HUDEP-2 (cell line): ENCODE data around the gene MYMK.

Experiments
- DNase-seq, 76 experiments: peaks; one replicate each; lab custom pipeline; 2025; ENCODE audit not compliant: unreplicated experiment in 76 of 76; lab: John Stamatoyannopoulos, UW

Gene MYMK

GRCh38 chr9:133489253-133490190 is 35.2 kb downstream of the MYMK start:
- DNase-seq, result no peak

GRCh38 chr9:133488686-133489252 is 36.0 kb downstream of the MYMK start:
- DNase-seq, result no peak

- DNase-seq, result no peak
These were observed 37.4 kb downstream of the MYMK start for GRCh38 chr9:133487331-133487725.

- DNase-seq, result peak in 2 of 76 experiments; percentile 12 to 52
These were observed 39.1 kb downstream of the MYMK start for GRCh38 chr9:133485531-133486260.

- DNase-seq, result no peak
These were observed 39.9 kb downstream of the MYMK start for GRCh38 chr9:133484671-133485437.

GRCh38 chr9:133483611-133484010 is 41.1 kb downstream of the MYMK start:
- no peak for DNase-seq

- DNase-seq, result peak in 63 of 76 experiments; percentile 7 to 75 (median 57)
These were observed 45.7 kb downstream of the MYMK start, which contains the start of gene SLC2A6 for GRCh38 chr9:133478851-133479711. Gene SLC2A6 (minus strand): TSS chr9:133479099. CDS start chr9:133479059, 40 bp downstream.

- no peak for DNase-seq
These were observed 46.5 kb downstream of the MYMK start for GRCh38 chr9:133477992-133478850.

- DNase-seq, result no peak
These were observed 47.3 kb downstream of the MYMK start for GRCh38 chr9:133477461-133477860.

- no peak for DNase-seq
These were observed 47.8 kb downstream of the MYMK start for GRCh38 chr9:133476941-133477340.

GRCh38 chr9:133476036-133476931 is 48.5 kb downstream of the MYMK start:
- peak in 10 of 76 experiments; percentile 3 to 25 (median 10) for DNase-seq

- no peak for DNase-seq
These were observed 49.3 kb downstream of the MYMK start for GRCh38 chr9:133475292-133476012.

GRCh38 chr9:133474853-133475252 is 49.9 kb downstream of the MYMK start:
- no peak for DNase-seq

- peak in 18 of 76 experiments; percentile 6 to 48 (median 22) for DNase-seq
These were observed 50.5 kb downstream of the MYMK start for GRCh38 chr9:133474215-133474614.

GRCh38 chr9:133473743-133474142 is 51.0 kb downstream of the MYMK start:
- no peak for DNase-seq

- no peak for DNase-seq
These were observed 51.9 kb downstream of the MYMK start for GRCh38 chr9:133472753-133473378.

- DNase-seq, result no peak
These were observed 52.5 kb downstream of the MYMK start for GRCh38 chr9:133472277-133472645.
